HepG2 (cell line): ENCODE data around the gene STAT1. TPM values are rescaled to one million over a fixed set of nuclear protein-coding genes. Genes with fewer than 3 reads are reported as not detected.

Experiments
- CHD4 ChIP-seq: fragments of 200-600 bp; sonication (generic); IDR thresholded peaks from 2 replicates; pipeline ENCODE4 v1.7.0; 2017; ENCODE audit warnings: mild to moderate bottlenecking, low read length, borderline replicate concordance
- ETV5 ChIP-seq: IDR thresholded peaks from 2 replicates; pipeline ENCODE4 v1.6.1; 2018; ENCODE audit warnings: missing biosample characterization, missing genetic modification reagents, inconsistent platforms, borderline replicate concordance
- GLI4 ChIP-seq: sonication (generic); formaldehyde crosslinking; IDR thresholded peaks from 2 replicates; pipeline ENCODE4 v1.5.1; 2020; ENCODE audit warnings: missing genetic modification reagents, mild to moderate bottlenecking, moderate library complexity, borderline replicate concordance
- KLF9 ChIP-seq: IDR thresholded peaks from 2 replicates; pipeline ENCODE4 v1.6.1; 2016; ENCODE audit warnings: low read depth
- NFE2L1 ChIP-seq: sonication (generic); formaldehyde crosslinking; IDR thresholded peaks from 2 replicates; pipeline ENCODE4 v1.4.0; 2020; ENCODE audit warnings: missing genetic modification reagents, mild to moderate bottlenecking, borderline replicate concordance
- NFIC ChIP-seq: IDR thresholded peaks from 2 replicates; pipeline ENCODE4 v1.6.1; 2012; ENCODE audit warnings: mild to moderate bottlenecking, low read length, inconsistent platforms
- NR2F2 ChIP-seq: IDR thresholded peaks from 2 replicates; pipeline ENCODE4 v1.6.1; 2012; ENCODE audit warnings: low read depth, inconsistent platforms, borderline replicate concordance
- POLR2AphosphoS2 ChIP-seq: IDR thresholded peaks from 2 replicates; pipeline ENCODE4 v1.6.1; 2011; ENCODE audit warnings: low read depth, low read length, improper control_type of control experiment
- RFXANK ChIP-seq: IDR thresholded peaks from 2 replicates; pipeline ENCODE4 v1.6.1; 2016
- SP1 ChIP-seq, 2 experiments: fragments of 450-650 bp in 1 of 2; sonication (generic) in 1 of 2; formaldehyde crosslinking in 1 of 2; IDR thresholded peaks; 2 replicates each; pipeline versions ENCODE4 v1.4.0 to v1.6.1; 2016 to 2020; ENCODE audit warnings: missing genetic modification reagents in 1 of 2
- TGIF2 ChIP-seq: IDR thresholded peaks from 2 replicates; pipeline ENCODE4 v1.6.1; 2016; ENCODE audit warnings: control low read depth, missing compliant biosample characterization
- TOPORS ChIP-seq: sonication (generic); formaldehyde crosslinking; IDR thresholded peaks from 2 replicates; pipeline ENCODE4 v1.8.0; 2023; ENCODE audit warnings: mild to moderate bottlenecking, missing genetic modification reagents
- ZNF205 ChIP-seq: IDR thresholded peaks from 2 replicates; pipeline ENCODE4 v1.6.1; 2018; ENCODE audit warnings: missing biosample characterization, missing genetic modification reagents
- ZNF24 ChIP-seq: fragments of 450-650 bp; IDR thresholded peaks from 2 replicates; pipeline ENCODE4 v1.6.1; 2017; ENCODE audit warnings: antibody characterized with exemption, mild to moderate bottlenecking
- ZNF256 ChIP-seq: sonication (generic); formaldehyde crosslinking; conservative IDR thresholded peaks from 2 replicates; pipeline ENCODE4 v1.4.0; 2020; ENCODE audit warnings: missing genetic modification reagents
- ZNF33B ChIP-seq: sonication (generic); formaldehyde crosslinking; IDR thresholded peaks from 2 replicates; pipeline ENCODE4 v1.5.1; 2020; ENCODE audit warnings: mild to moderate bottlenecking, missing genetic modification reagents
- ZNF772 ChIP-seq: sonication (generic); formaldehyde crosslinking; IDR thresholded peaks from 2 replicates; pipeline ENCODE4 v1.5.0; 2020; ENCODE audit warnings: mild to moderate bottlenecking, missing genetic modification reagents
- ZNF816 ChIP-seq: sonication (generic); formaldehyde crosslinking; IDR thresholded peaks from 2 replicates; pipeline ENCODE4 v1.8.0; 2022; ENCODE audit warnings: missing genetic modification reagents, mild to moderate bottlenecking, borderline replicate concordance
- polyA plus RNA-seq, 8 experiments: library from polyadenylated mRNA; depleted of rRNA in 3 of 8; stranded (reverse) in 7 of 8; unstranded in 1 of 8; fragments of >200 nt; fragmentation: Illumina TruSeq in 4 of 8; extraction: Trizol in 4 of 8; gene quantifications; 2 replicates each; pipeline versions ENCODE4 v1.2.1 to v1.2.3, GENCODE V29; 2011 to 2016; ENCODE audit warnings: low read depth in 4 of 8, missing spikeins in 1 of 8, mixed read lengths in 1 of 8; ENCODE audit not compliant: insufficient read depth in 1 of 8
- total RNA-seq, 5 experiments: library from RNA; depleted of rRNA; stranded (reverse); fragments of >200 nt; fragmentation: Illumina TruSeq; extraction: Trizol; gene quantifications; 2 replicates each; pipeline ENCODE4 v1.2.3, GENCODE V29; 2016; ENCODE audit warnings: low read depth in 1 of 5
- TF ChIP-seq, protein P1 (sequence below): sonication (generic); formaldehyde crosslinking; IDR thresholded peaks from 2 replicates; pipeline ENCODE4 v1.5.1; 2020; ENCODE audit warnings: mild to moderate bottlenecking, missing genetic modification reagents
- TF ChIP-seq, protein P2 (sequence below), 2 experiments: fragments of 450-650 bp in 1 of 2; sonication (generic) in 1 of 2; formaldehyde crosslinking; IDR thresholded peaks; 2 replicates each; pipeline versions ENCODE4 v1.5.0 to v1.8.0; 2020 to 2022; ENCODE audit warnings: mild to moderate bottlenecking in 1 of 2, missing genetic modification reagents in 1 of 2
- TF ChIP-seq, protein P3 (sequence below): sonication (generic); formaldehyde crosslinking; IDR thresholded peaks from 2 replicates; pipeline ENCODE4 v1.4.0; 2020; ENCODE audit warnings: low read depth, missing genetic modification reagents

Gene STAT1
- total and polyA plus RNA-seq, 2 of the 13 experiments (the other 11 are each of a cell fraction or from before 2014, with no cell fraction given) = 21.8 to 59.6 TPM

DNA sequence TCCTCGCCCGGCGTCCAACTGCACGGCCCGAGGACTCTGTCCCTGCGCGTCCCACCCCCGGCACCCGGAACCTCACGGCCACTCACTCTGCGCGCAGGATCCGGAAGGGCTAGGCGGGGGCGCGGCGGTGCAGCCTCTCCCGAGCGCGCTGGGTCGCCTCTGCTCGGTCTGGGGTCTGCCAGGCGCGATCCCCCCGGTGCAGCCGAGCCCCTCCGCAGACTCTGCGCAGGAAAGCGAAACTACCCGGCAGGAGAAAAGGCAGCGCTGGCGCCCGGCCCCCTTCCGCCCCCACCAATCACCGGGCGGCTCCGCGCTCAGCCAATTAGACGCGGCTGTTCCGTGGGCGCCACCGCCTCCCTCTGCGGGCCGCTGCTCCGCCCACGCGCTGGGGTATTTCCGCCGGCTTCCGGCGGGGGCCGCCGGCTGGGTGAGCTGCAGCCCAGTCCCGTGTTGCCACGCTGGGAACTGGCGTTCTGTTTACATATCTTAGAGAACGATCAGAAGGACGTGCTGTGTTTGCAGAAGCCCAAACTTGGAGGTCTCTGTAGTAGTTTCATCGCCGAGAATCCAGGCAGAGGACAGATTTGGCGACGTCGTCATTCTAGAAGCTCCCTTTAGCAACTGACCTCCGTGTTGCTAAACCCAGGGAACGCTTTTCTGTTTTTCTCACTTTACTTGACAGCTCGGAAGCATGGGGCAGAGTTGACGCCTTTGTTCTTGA is at the start of gene STAT1 (continued):
- TF ChIP-seq, protein P1, sequence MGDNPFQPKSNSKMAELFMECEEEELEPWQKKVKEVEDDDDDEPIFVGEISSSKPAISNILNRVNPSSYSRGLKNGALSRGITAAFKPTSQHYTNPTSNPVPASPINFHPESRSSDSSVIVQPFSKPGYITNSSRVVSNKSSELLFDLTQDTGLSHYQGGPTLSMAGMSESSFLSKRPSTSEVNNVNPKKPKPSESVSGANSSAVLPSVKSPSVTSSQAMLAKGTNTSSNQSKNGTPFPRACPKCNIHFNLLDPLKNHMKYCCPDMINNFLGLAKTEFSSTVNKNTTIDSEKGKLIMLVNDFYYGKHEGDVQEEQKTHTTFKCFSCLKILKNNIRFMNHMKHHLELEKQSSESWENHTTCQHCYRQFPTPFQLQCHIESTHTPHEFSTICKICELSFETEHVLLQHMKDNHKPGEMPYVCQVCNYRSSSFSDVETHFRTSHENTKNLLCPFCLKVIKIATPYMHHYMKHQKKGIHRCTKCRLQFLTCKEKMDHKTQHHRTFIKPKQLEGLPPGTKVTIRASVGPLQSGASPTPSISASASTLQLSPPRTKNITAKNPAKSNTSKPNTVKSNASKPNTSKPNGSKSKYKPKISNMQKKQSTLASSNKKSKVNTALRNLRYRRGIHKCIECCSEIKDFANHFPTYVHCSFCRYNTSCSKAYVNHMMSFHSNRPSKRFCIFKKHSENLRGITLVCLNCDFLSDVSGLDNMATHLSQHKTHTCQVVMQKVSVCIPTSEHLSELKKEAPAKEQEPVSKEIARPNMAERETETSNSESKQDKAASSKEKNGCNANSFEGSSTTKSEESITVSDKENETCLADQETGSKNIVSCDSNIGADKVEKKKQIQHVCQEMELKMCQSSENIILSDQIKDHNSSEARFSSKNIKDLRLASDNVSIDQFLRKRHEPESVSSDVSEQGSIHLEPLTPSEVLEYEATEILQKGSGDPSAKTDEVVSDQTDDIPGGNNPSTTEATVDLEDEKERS (CRISPR knock-in tag) = peak; percentile 83
- TF ChIP-seq TOPORS (peak; percentile 82; the same call in 1 of the 2 replicates), ZNF816 (CRISPR knock-in tag) (peak; percentile 99), GLI4 (CRISPR knock-in tag) (peak; percentile 91; the same call in 1 of the 2 replicates), ZNF256 (CRISPR knock-in tag) (peak; percentile 66; the same call in 1 of the 2 replicates), NFIC (peak; percentile 38; the same call in 1 of the 2 replicates), SP1 (IDR thresholded peaks at IDR 0.05) (no peak), SP1 (CRISPR knock-in tag; IDR thresholded peaks at IDR 0.05) (peak; percentile 97), RFXANK (CRISPR knock-in tag) (peak; percentile 93), ZNF205 (CRISPR knock-in tag) (peak; percentile 89; the same call in 1 of the 2 replicates), POLR2AphosphoS2 (no peak), ZNF24 (no peak), ZNF772 (CRISPR knock-in tag) (peak; percentile 53; the same call in 1 of the 2 replicates), KLF9 (CRISPR knock-in tag) (peak; percentile 99; the same call in 1 of the 2 replicates), NFE2L1 (CRISPR knock-in tag) (peak; percentile 88; the same call in 1 of the 2 replicates), TGIF2 (CRISPR knock-in tag) (peak; percentile 96), ZNF33B (CRISPR knock-in tag) (peak; percentile 55; the same call in 1 of the 2 replicates), NR2F2 (peak; percentile 10; the same call in 1 of the 2 replicates), ETV5 (peak; percentile 99), CHD4 (no peak)
- TF ChIP-seq, protein P2, sequence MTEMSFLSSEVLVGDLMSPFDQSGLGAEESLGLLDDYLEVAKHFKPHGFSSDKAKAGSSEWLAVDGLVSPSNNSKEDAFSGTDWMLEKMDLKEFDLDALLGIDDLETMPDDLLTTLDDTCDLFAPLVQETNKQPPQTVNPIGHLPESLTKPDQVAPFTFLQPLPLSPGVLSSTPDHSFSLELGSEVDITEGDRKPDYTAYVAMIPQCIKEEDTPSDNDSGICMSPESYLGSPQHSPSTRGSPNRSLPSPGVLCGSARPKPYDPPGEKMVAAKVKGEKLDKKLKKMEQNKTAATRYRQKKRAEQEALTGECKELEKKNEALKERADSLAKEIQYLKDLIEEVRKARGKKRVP (CRISPR knock-in tag; IDR thresholded peaks at IDR 0.05) = peak in 1 of 2 experiments; percentile 89; a peak in 2 of 4 replicates
- TF ChIP-seq, protein P3, sequence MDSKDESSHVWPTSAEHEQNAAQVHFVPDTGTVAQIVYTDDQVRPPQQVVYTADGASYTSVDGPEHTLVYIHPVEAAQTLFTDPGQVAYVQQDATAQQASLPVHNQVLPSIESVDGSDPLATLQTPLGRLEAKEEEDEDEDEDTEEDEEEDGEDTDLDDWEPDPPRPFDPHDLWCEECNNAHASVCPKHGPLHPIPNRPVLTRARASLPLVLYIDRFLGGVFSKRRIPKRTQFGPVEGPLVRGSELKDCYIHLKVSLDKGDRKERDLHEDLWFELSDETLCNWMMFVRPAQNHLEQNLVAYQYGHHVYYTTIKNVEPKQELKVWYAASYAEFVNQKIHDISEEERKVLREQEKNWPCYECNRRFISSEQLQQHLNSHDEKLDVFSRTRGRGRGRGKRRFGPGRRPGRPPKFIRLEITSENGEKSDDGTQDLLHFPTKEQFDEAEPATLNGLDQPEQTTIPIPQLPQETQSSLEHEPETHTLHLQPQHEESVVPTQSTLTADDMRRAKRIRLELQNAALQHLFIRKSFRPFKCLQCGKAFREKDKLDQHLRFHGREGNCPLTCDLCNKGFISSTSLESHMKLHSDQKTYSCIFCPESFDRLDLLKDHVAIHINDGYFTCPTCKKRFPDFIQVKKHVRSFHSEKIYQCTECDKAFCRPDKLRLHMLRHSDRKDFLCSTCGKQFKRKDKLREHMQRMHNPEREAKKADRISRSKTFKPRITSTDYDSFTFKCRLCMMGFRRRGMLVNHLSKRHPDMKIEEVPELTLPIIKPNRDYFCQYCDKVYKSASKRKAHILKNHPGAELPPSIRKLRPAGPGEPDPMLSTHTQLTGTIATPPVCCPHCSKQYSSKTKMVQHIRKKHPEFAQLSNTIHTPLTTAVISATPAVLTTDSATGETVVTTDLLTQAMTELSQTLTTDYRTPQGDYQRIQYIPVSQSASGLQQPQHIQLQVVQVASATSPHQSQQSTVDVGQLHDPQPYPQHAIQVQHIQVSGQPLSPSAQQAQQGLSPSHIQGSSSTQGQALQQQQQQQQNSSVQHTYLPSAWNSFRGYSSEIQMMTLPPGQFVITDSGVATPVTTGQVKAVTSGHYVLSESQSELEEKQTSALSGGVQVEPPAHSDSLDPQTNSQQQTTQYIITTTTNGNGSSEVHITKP (CRISPR knock-in tag) = peak; percentile 65; the same call in 1 of the 2 replicates
